IMR-90 (cell line): ENCODE measurements around the gene FAM124B. TPM values are rescaled to one million over a fixed set of nuclear protein-coding genes. Genes with fewer than 3 reads are reported as not detected.
A peak's percentile ranks its signal among the peaks of the same experiment; 100 is the strongest.

Experiments
- ATAC-seq: fragments of 200-7000 bp; cut with Tn5 transposase; 2 replicates; pipeline ENCODE4 v1.9.1; 2020; ENCODE audit warnings: low read depth, mild to moderate bottlenecking, moderate library complexity
- BruUV-seq: library from RNA; stranded (reverse); fragments of 400-500 nt; replicated peaks from 2 replicates; lab custom pipeline; 2021; lab: Mats Ljungman, UMichigan
- CTCF ChIA-PET: fragments of 300-600 bp; formaldehyde crosslinking; extraction: SDS; loops from one replicate; lab custom pipeline; 2021; ENCODE audit warnings: antibody characterized with exemption; lab: Yijun Ruan, JAX
- POLR2A ChIA-PET: fragments of 300-600 bp; sonication (Branson Sonifier 250); formaldehyde crosslinking; loops from one replicate; lab custom pipeline; 2022; ENCODE audit warnings: antibody characterized with exemption; ENCODE audit not compliant: unreplicated experiment; lab: Charles Lee
- DNase-seq: peaks from one replicate; pipeline ENCODE4 v3.0.0; 2013
- H2AFZ ChIP-seq: replicated peaks from 2 replicates; pipeline ENCODE3; 2013; ENCODE audit warnings: low read length, mild to moderate bottlenecking; ENCODE audit not compliant: poor library complexity
- H2AK5ac ChIP-seq: 2 replicates; pipeline ENCODE4 v1.6.1; 2013; ENCODE audit warnings: low read depth, low read length, inconsistent platforms
- H2AK9ac ChIP-seq: replicated peaks from 2 replicates; pipeline ENCODE3; 2013; ENCODE audit warnings: mild to moderate bottlenecking, low read depth, low read length, moderate library complexity; ENCODE audit not compliant: poor library complexity
- H2BK120ac ChIP-seq: 2 replicates; pipeline ENCODE4 v1.6.1; 2013; ENCODE audit warnings: low read depth, low read length, inconsistent platforms
- H2BK15ac ChIP-seq: 3 replicates; pipeline ENCODE4 v1.6.1; 2013; ENCODE audit warnings: low read depth, low read length, inconsistent platforms
- H2BK20ac ChIP-seq: 2 replicates; pipeline ENCODE4 v1.6.1; 2013; ENCODE audit warnings: low read depth, mild to moderate bottlenecking, inconsistent platforms, low read length, moderate library complexity
- H2BK5ac ChIP-seq: 2 replicates; pipeline ENCODE4 v1.6.1; 2013; ENCODE audit warnings: mild to moderate bottlenecking, low read depth, low read length, inconsistent platforms; ENCODE audit not compliant: poor library complexity, severe bottlenecking
- H3K14ac ChIP-seq: replicated peaks from 2 replicates; pipeline ENCODE4 v1.6.1; 2013; ENCODE audit warnings: low read depth, low read length, inconsistent platforms
- H3K18ac ChIP-seq: 2 replicates; pipeline ENCODE4 v1.6.1; 2013; ENCODE audit warnings: low read depth, low read length, control low read depth
- H3K23ac ChIP-seq: 2 replicates; pipeline ENCODE4 v1.6.1; 2013; ENCODE audit warnings: low read depth, low read length, inconsistent platforms
- H3K27ac ChIP-seq: 2 replicates; pipeline ENCODE4 v1.5.1; 2013; ENCODE audit warnings: mild to moderate bottlenecking, control low read depth, low read length; ENCODE audit not compliant: insufficient read depth
- H3K27me3 ChIP-seq: 2 replicates; pipeline ENCODE4 v1.6.1; 2013; ENCODE audit warnings: low read length; ENCODE audit not compliant: control insufficient read depth, insufficient read depth
- H3K36me3 ChIP-seq: 2 replicates; pipeline ENCODE4 v1.6.1; 2013; ENCODE audit warnings: low read length, mixed read lengths; ENCODE audit not compliant: control insufficient read depth, insufficient read depth
- H3K4ac ChIP-seq: 2 replicates; pipeline ENCODE4 v1.6.1; 2013; ENCODE audit warnings: low read depth, low read length, inconsistent platforms
- H3K4me1 ChIP-seq: 2 replicates; pipeline ENCODE4 v1.6.1; 2013; ENCODE audit warnings: low read length, mixed read lengths; ENCODE audit not compliant: control insufficient read depth, insufficient read depth
- H3K4me2 ChIP-seq: 2 replicates; pipeline ENCODE4 v1.6.1; 2013; ENCODE audit warnings: low read depth, mild to moderate bottlenecking, control low read depth, low read length, moderate library complexity
- H3K4me3 ChIP-seq: 2 replicates; pipeline ENCODE4 v1.5.1; 2013; ENCODE audit warnings: low read depth, mild to moderate bottlenecking, control low read depth, low read length, moderate library complexity; ENCODE audit not compliant: insufficient read depth
- H3K56ac ChIP-seq: 2 replicates; pipeline ENCODE4 v1.6.1; 2013; ENCODE audit warnings: low read length, inconsistent platforms; ENCODE audit not compliant: insufficient read depth; ENCODE audit errors: extremely low read depth
- H3K79me1 ChIP-seq, 2 experiments: 2 replicates each; pipeline ENCODE4 v1.6.1; 2013; ENCODE audit warnings: low read length in 2 of 2, inconsistent platforms in 1 of 2, low read depth in 1 of 2
- H3K9ac ChIP-seq: 2 replicates; pipeline ENCODE4 v1.6.1; 2013; ENCODE audit warnings: low read depth, low read length, control low read depth
- H3K9me1 ChIP-seq: 2 replicates; pipeline ENCODE4 v1.6.1; 2013; ENCODE audit warnings: low read length, inconsistent platforms; ENCODE audit not compliant: insufficient read depth
- H3K9me3 ChIP-seq: 2 replicates; pipeline ENCODE4 v1.6.1; 2013; ENCODE audit warnings: low read length; ENCODE audit not compliant: control insufficient read depth, insufficient read depth
- H4K20me1 ChIP-seq: 2 replicates; pipeline ENCODE4 v1.6.1; 2013; ENCODE audit warnings: low read length, inconsistent platforms; ENCODE audit not compliant: insufficient read depth
- H4K5ac ChIP-seq: 2 replicates; pipeline ENCODE4 v1.6.1; 2013; ENCODE audit warnings: mild to moderate bottlenecking, low read depth, low read length, control low read depth
- H4K8ac ChIP-seq, 2 experiments: 2 replicates each; pipeline ENCODE4 v1.6.1; 2013; ENCODE audit warnings: low read depth in 2 of 2, low read length in 2 of 2, control low read depth in 1 of 2, inconsistent platforms in 1 of 2
- H4K91ac ChIP-seq: 2 replicates; pipeline ENCODE4 v1.6.1; 2013; ENCODE audit warnings: low read depth, low read length, inconsistent platforms; ENCODE audit not compliant: insufficient read depth
- BHLHE40 ChIP-seq: fragments of 150-350 bp; IDR thresholded peaks from 2 replicates; pipeline ENCODE4 v1.6.1; 2016; ENCODE audit warnings: mild to moderate bottlenecking, low read depth, low read length
- CTCF ChIP-seq: conservative IDR thresholded peaks from 2 replicates; pipeline ENCODE4 v1.5.1; 2012; ENCODE audit warnings: mild to moderate bottlenecking, low read depth, low read length, improper control_type of control experiment
- USF2 ChIP-seq: fragments of 150-350 bp; IDR thresholded peaks from 2 replicates; pipeline ENCODE4 v1.6.1; 2017; ENCODE audit warnings: mild to moderate bottlenecking, antibody characterized with exemption, low read length, low read depth
- WGBS, 2 experiments: methylation state at CpG; one replicate each; pipeline versions ENCODE4 v1.1.5 to v1.1.7; 2013; ENCODE audit warnings: missing lambda C conversion rate in 2 of 2; ENCODE audit not compliant: insufficient read length in 1 of 2; ENCODE audit errors: extremely low coverage in 2 of 2; 5-methylcytosine and 5-hydroxymethylcytosine counted together
- dilution Hi-C: fragments of 300-500 bp; cut with HindIII; formaldehyde crosslinking; loops from one replicate; pipeline ENCODE4 v1.14.3; 2018; ENCODE audit warnings: low sequenced_read_pairs; ENCODE audit not compliant: unreplicated experiment
- in situ Hi-C: fragments of 300-500 bp; cut with MboI; formaldehyde crosslinking; loops from 3 replicates; pipeline ENCODE4 v1.14.3; 2019; ENCODE audit warnings: low sequenced_read_pairs, inconsistent platforms, mixed read lengths
- intact Hi-C: fragments of 100-400 bp; cut with micrococcal nuclease; formaldehyde crosslinking; loops from 2 replicates; pipeline ENCODE4 v1.10.0; 2022
- polyA plus RNA-seq, 3 experiments: library from polyadenylated mRNA; depleted of rRNA; stranded (reverse); fragments of >200 nt; gene quantifications; 2 replicates each; pipeline ENCODE4 v1.2.3, GENCODE V29; 2012; ENCODE audit warnings: low replicate concordance in 1 of 3
- total RNA-seq: library from RNA; depleted of rRNA; stranded (reverse); fragments of >200 nt; gene quantifications from 2 replicates; pipeline ENCODE4 v1.2.3, GENCODE V29; 2012

FAM124B gene
- total and polyA plus RNA-seq, 2 of the 4 experiments (the other 2 are of a cell fraction) = not detected

- Histone ChIP-seq H3K9me3 (no peaks in the 10 kb centered on the region), H3K56ac (no peak overlapping the region), H4K8ac (no peak overlapping the region), H3K14ac (no peak overlapping the region), H4K5ac (no peak overlapping the region), H2AK9ac (no peak overlapping the region), H3K9me1 (no peaks in the 10 kb centered on the region), H2BK15ac (no peak overlapping the region), H3K36me3 (no peaks in the 10 kb centered on the region), H3K4me2 (no peak overlapping the region), H3K4ac (no peak overlapping the region), H3K27ac (no peak overlapping the region), H4K91ac (no peak overlapping the region), H2BK20ac (no peak overlapping the region), H3K18ac (no peak overlapping the region), H3K4me1 (no peaks in the 10 kb centered on the region), H3K9ac (no peak overlapping the region), H3K4me3 (no peak overlapping the region), H2BK5ac (no peak overlapping the region), H2BK120ac (no peak overlapping the region), H3K27me3 (peaks cover 9% of the 10 kb centered on the region), H2AFZ (no peak overlapping the region), H3K79me1 (no peaks in the 10 kb centered on the region), H3K23ac (no peak overlapping the region), H2AK5ac (no peak overlapping the region), H4K20me1 (no peaks in the 10 kb centered on the region)
- CTCF ChIA-PET = interaction anchor here (0.6 kb wide), 1 partner anchor 71 kb away, joined by 4 read pairs; no protein-coding TSS in a partner anchor
- TF ChIP-seq CTCF (peak; percentile 18; the same call in 1 of the 2 replicates), USF2 (no peak), BHLHE40 (no peak)
- no peak for ATAC-seq
- no TSS peak for BruUV-seq
- dilution Hi-C loops = no loop called here
- intact Hi-C loops = no loop called here
- no peak for DNase-seq
- WGBS, 2 experiments = 80% methylated on average over 1 of the region's 6 CpGs; no CpG with 5 or more reads in 1 of the 2 experiments
- POLR2A ChIA-PET = no interaction called here
- in situ Hi-C loops = no loop called here
These were observed 23.9 kb downstream of the FAM124B start for GRCh38 chr2:224377751-224378700.
